Activated naive CD4-positive, alpha-beta T cell (primary cell): ENCODE measurements around the gene FTCDNL1.

ENCODE experiments used
- DNase-seq, 4 experiments: peaks; one replicate each; lab custom pipeline; 2025; lab: John Stamatoyannopoulos, UW

The FTCDNL1 gene

GRCh38 chr2:199842631-199843395 lies 8.2 kb downstream of the FTCDNL1 start:
- no peak for DNase-seq

GRCh38 chr2:199841409-199841808 lies 9.6 kb downstream of the FTCDNL1 start:
- no peak for DNase-seq

- DNase-seq = no peak
These were observed 12.6 kb downstream of the FTCDNL1 start for GRCh38 chr2:199838399-199838798.

GRCh38 chr2:199836943-199837342 lies 14.0 kb downstream of the FTCDNL1 start:
- no peak for DNase-seq

- no peak for DNase-seq
These were observed 17.5 kb downstream of the FTCDNL1 start for GRCh38 chr2:199833525-199833924.

GRCh38 chr2:199830531-199830930 lies 20.5 kb downstream of the FTCDNL1 start:
- no peak for DNase-seq

- DNase-seq = no peak
These were observed 21.4 kb downstream of the FTCDNL1 start for GRCh38 chr2:199829628-199830027.

GRCh38 chr2:199819746-199820145 lies 31.2 kb downstream of the FTCDNL1 start:
- DNase-seq = no peak

- no peak for DNase-seq
These were observed 32.2 kb downstream of the FTCDNL1 start for GRCh38 chr2:199818754-199819153.

GRCh38 chr2:199818026-199818425 lies 33.0 kb downstream of the FTCDNL1 start:
- DNase-seq = no peak

- no peak for DNase-seq
These were observed 36.2 kb downstream of the FTCDNL1 start for GRCh38 chr2:199814817-199815211.

GRCh38 chr2:199814101-199814816 lies 36.7 kb downstream of the FTCDNL1 start:
- no peak for DNase-seq

- DNase-seq = no peak
These were observed 38.5 kb downstream of the FTCDNL1 start for GRCh38 chr2:199812493-199812892.

GRCh38 chr2:199811346-199811745 lies 39.6 kb downstream of the FTCDNL1 start:
- DNase-seq = no peak

GRCh38 chr2:199810422-199811171 lies 40.4 kb downstream of the FTCDNL1 start:
- DNase-seq = no peak

- no peak for DNase-seq
These were observed 43.0 kb downstream of the FTCDNL1 start for GRCh38 chr2:199807966-199808365.

GRCh38 chr2:199806179-199806578 lies 44.8 kb downstream of the FTCDNL1 start:
- DNase-seq = no peak

- DNase-seq = no peak
These were observed 46.2 kb downstream of the FTCDNL1 start for GRCh38 chr2:199804831-199805230.

GRCh38 chr2:199798831-199799580 lies 52.0 kb downstream of the FTCDNL1 start:
- no peak for DNase-seq

- no peak for DNase-seq
These were observed 53.3 kb downstream of the FTCDNL1 start for GRCh38 chr2:199797431-199798403.

- no peak for DNase-seq
These were observed 58.6 kb downstream of the FTCDNL1 start for GRCh38 chr2:199792381-199792780.
